ENCODE results near the gene ARHGAP24. TPM values are rescaled to one million over a fixed set of nuclear protein-coding genes. Genes with fewer than 3 reads are reported as not detected.

Gene ARHGAP24
- total and polyA plus RNA-seq, 2 experiments from 2014 or later = 0.21 to 0.36 TPM

DNA sequence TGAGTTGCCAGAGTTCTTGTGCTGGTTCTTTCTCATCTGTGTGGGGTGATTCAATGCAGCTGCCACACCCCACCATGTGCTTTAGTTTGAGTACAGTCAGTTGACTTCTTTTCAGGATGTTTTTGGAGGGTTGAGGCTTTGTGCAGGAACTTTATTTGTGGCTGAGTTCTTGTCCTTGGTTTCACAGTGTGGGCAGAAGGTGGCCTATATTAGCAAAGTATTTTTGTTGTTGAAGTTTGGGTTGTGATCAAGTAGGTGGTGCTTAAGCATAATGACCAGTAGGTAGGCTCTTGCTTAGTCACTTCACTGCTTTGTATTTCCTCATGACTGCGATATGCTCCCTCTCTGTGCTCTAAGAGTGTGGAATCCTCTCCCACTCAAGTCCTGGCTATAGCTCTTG lies 80.3 kb downstream of the ARHGAP24 start (continued):
- TF ChIP-seq, protein P1, sequence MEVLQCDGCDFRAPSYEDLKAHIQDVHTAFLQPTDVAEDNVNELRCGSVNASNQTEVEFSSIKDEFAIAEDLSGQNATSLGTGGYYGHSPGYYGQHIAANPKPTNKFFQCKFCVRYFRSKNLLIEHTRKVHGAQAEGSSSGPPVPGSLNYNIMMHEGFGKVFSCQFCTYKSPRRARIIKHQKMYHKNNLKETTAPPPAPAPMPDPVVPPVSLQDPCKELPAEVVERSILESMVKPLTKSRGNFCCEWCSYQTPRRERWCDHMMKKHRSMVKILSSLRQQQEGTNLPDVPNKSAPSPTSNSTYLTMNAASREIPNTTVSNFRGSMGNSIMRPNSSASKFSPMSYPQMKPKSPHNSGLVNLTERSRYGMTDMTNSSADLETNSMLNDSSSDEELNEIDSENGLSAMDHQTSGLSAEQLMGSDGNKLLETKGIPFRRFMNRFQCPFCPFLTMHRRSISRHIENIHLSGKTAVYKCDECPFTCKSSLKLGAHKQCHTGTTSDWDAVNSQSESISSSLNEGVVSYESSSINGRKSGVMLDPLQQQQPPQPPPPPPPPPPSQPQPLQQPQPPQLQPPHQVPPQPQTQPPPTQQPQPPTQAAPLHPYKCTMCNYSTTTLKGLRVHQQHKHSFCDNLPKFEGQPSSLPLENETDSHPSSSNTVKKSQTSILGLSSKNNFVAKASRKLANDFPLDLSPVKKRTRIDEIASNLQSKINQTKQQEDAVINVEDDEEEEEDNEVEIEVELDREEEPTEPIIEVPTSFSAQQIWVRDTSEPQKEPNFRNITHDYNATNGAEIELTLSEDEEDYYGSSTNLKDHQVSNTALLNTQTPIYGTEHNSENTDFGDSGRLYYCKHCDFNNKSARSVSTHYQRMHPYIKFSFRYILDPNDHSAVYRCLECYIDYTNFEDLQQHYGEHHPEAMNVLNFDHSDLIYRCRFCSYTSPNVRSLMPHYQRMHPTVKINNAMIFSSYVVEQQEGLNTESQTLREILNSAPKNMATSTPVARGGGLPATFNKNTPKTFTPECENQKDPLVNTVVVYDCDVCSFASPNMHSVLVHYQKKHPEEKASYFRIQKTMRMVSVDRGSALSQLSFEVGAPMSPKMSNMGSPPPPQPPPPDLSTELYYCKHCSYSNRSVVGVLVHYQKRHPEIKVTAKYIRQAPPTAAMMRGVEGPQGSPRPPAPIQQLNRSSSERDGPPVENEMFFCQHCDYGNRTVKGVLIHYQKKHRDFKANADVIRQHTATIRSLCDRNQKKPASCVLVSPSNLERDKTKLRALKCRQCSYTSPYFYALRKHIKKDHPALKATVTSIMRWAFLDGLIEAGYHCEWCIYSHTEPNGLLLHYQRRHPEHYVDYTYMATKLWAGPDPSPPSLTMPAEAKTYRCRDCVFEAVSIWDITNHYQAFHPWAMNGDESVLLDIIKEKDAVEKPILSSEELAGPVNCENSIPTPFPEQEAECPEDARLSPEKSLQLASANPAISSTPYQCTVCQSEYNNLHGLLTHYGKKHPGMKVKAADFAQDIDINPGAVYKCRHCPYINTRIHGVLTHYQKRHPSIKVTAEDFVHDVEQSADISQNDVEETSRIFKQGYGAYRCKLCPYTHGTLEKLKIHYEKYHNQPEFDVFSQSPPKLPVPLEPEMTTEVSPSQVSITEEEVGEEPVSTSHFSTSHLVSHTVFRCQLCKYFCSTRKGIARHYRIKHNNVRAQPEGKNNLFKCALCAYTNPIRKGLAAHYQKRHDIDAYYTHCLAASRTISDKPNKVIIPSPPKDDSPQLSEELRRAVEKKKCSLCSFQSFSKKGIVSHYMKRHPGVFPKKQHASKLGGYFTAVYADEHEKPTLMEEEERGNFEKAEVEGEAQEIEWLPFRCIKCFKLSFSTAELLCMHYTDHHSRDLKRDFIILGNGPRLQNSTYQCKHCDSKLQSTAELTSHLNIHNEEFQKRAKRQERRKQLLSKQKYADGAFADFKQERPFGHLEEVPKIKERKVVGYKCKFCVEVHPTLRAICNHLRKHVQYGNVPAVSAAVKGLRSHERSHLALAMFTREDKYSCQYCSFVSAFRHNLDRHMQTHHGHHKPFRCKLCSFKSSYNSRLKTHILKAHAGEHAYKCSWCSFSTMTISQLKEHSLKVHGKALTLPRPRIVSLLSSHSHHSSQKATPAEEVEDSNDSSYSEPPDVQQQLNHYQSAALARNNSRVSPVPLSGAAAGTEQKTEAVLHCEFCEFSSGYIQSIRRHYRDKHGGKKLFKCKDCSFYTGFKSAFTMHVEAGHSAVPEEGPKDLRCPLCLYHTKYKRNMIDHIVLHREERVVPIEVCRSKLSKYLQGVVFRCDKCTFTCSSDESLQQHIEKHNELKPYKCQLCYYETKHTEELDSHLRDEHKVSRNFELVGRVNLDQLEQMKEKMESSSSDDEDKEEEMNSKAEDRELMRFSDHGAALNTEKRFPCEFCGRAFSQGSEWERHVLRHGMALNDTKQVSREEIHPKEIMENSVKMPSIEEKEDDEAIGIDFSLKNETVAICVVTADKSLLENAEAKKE (CRISPR knock-in tag; IDR thresholded peaks at IDR 0.05) = no peak
- TF ChIP-seq, protein P2, sequence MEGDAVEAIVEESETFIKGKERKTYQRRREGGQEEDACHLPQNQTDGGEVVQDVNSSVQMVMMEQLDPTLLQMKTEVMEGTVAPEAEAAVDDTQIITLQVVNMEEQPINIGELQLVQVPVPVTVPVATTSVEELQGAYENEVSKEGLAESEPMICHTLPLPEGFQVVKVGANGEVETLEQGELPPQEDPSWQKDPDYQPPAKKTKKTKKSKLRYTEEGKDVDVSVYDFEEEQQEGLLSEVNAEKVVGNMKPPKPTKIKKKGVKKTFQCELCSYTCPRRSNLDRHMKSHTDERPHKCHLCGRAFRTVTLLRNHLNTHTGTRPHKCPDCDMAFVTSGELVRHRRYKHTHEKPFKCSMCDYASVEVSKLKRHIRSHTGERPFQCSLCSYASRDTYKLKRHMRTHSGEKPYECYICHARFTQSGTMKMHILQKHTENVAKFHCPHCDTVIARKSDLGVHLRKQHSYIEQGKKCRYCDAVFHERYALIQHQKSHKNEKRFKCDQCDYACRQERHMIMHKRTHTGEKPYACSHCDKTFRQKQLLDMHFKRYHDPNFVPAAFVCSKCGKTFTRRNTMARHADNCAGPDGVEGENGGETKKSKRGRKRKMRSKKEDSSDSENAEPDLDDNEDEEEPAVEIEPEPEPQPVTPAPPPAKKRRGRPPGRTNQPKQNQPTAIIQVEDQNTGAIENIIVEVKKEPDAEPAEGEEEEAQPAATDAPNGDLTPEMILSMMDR (conservative IDR thresholded peaks at IDR 0.05; ENCODE audit: low read depth in 2 of 2) = no peak
- TF ChIP-seq, protein P3, sequence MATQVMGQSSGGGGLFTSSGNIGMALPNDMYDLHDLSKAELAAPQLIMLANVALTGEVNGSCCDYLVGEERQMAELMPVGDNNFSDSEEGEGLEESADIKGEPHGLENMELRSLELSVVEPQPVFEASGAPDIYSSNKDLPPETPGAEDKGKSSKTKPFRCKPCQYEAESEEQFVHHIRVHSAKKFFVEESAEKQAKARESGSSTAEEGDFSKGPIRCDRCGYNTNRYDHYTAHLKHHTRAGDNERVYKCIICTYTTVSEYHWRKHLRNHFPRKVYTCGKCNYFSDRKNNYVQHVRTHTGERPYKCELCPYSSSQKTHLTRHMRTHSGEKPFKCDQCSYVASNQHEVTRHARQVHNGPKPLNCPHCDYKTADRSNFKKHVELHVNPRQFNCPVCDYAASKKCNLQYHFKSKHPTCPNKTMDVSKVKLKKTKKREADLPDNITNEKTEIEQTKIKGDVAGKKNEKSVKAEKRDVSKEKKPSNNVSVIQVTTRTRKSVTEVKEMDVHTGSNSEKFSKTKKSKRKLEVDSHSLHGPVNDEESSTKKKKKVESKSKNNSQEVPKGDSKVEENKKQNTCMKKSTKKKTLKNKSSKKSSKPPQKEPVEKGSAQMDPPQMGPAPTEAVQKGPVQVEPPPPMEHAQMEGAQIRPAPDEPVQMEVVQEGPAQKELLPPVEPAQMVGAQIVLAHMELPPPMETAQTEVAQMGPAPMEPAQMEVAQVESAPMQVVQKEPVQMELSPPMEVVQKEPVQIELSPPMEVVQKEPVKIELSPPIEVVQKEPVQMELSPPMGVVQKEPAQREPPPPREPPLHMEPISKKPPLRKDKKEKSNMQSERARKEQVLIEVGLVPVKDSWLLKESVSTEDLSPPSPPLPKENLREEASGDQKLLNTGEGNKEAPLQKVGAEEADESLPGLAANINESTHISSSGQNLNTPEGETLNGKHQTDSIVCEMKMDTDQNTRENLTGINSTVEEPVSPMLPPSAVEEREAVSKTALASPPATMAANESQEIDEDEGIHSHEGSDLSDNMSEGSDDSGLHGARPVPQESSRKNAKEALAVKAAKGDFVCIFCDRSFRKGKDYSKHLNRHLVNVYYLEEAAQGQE (IDR thresholded peaks at IDR 0.05; ENCODE audit: unreplicated experiment) = no peak
- TF ChIP-seq STAT1 (IDR thresholded peaks at IDR 0.05; ENCODE audit: unreplicated experiment) = no peak
- TF ChIP-seq CREB1 (CRISPR knock-in tag; IDR thresholded peaks at IDR 0.05; ENCODE audit: low read depth) = no peak
